HepG2 (cell line): ENCODE results near the gene KATNAL2. TPM values are rescaled to one million over a fixed set of nuclear protein-coding genes. Genes with fewer than 3 reads are reported as not detected.

ENCODE experiments used
- ATAC-seq: fragments of 200-7000 bp; cut with Tn5 transposase; 3 replicates; pipeline ENCODE4 v1.9.1; 2020; ENCODE audit warnings: mild to moderate bottlenecking, moderate library complexity
- BruUV-seq: library from RNA; stranded (reverse); fragments of 400-500 nt; replicated peaks from 2 replicates; lab custom pipeline; 2021; lab: Mats Ljungman, UMichigan
- CTCF ChIA-PET: fragments of 300-600 bp; formaldehyde crosslinking; extraction: SDS; loops from one replicate; lab custom pipeline; 2021; ENCODE audit warnings: low total read pairs, inconsistent platforms, low intra/inter-chr PET ratio; lab: Yijun Ruan, JAX
- POLR2A ChIA-PET: fragments of 350-600 bp; sonication (Branson Sonifier 250); formaldehyde crosslinking; loops from one replicate; lab custom pipeline; 2020; ENCODE audit warnings: antibody characterized with exemption, inconsistent platforms; lab: Yijun Ruan, JAX
- DNase-seq: peaks from one replicate; pipeline ENCODE4 v3.0.0-alpha.2; 2015; ENCODE audit warnings: low spot score
- FAIRE-seq: peaks from 3 replicates; lab custom pipeline; 2011; peaks lifted over from hg19 to GRCh38; lab: Jason Lieb, UNC
- H2AFZ ChIP-seq: one replicate; pipeline ENCODE4 v1.6.1; 2011; ENCODE audit warnings: low read length, inconsistent platforms
- H3K27ac ChIP-seq: fragments of 300-600 bp; 3 replicates; pipeline ENCODE4 v1.8.0; 2011; ENCODE audit warnings: mixed run types, mild to moderate bottlenecking, mixed read lengths, low read length, inconsistent platforms; ENCODE audit not compliant: insufficient read depth; ENCODE audit errors: extremely low read length
- H3K27me3 ChIP-seq, 2 experiments: fragments of 200-600 bp in 1 of 2; 2 replicates in 1 of 2; 3 replicates in 1 of 2; pipeline versions ENCODE4 v1.6.0 to v1.8.0; 2011; ENCODE audit warnings: low read length in 2 of 2, mild to moderate bottlenecking in 2 of 2, moderate library complexity in 2 of 2, inconsistent platforms in 1 of 2; ENCODE audit not compliant: insufficient read depth in 2 of 2, control insufficient read depth in 1 of 2
- H3K36me3 ChIP-seq, 2 experiments: fragments of 200-600 bp in 1 of 2; replicated peaks in 1 of 2; 2 replicates in 1 of 2; 3 replicates in 1 of 2; pipeline versions ENCODE4 v1.5.1 to v1.8.0; 2011; ENCODE audit warnings: low read length in 2 of 2, inconsistent platforms in 1 of 2; ENCODE audit not compliant: insufficient read depth in 2 of 2, control insufficient read depth in 1 of 2
- H3K4me1 ChIP-seq: 2 replicates; pipeline ENCODE4 v1.5.1; 2012; ENCODE audit warnings: low read length, inconsistent platforms; ENCODE audit not compliant: insufficient read depth
- H3K4me2 ChIP-seq: 2 replicates; pipeline ENCODE4 v1.6.0; 2011; ENCODE audit warnings: low read depth, low read length, inconsistent platforms
- H3K4me3 ChIP-seq, 3 experiments: fragments of 200-600 bp in 1 of 3; sonication (generic), shearing (Covaris generic) in 1 of 3; replicated peaks in 1 of 3; 2 replicates each; pipeline ENCODE4 v1.5.1; 2011 to 2016; ENCODE audit warnings: low read length in 3 of 3, inconsistent platforms in 2 of 3, low read depth in 2 of 3, mild to moderate bottlenecking in 2 of 3, control low read depth in 1 of 3, mixed read lengths in 1 of 3; ENCODE audit not compliant: insufficient read depth in 1 of 3
- H3K79me2 ChIP-seq: one replicate; pipeline ENCODE4 v1.6.1; 2011; ENCODE audit warnings: low read length, inconsistent platforms; ENCODE audit not compliant: insufficient read depth
- H3K9ac ChIP-seq: 2 replicates; pipeline ENCODE4 v1.6.0; 2011; ENCODE audit warnings: mild to moderate bottlenecking, low read depth, low read length, inconsistent platforms; ENCODE audit not compliant: insufficient read depth
- H3K9me3 ChIP-seq: 2 replicates; pipeline ENCODE4 v1.5.1; 2012; ENCODE audit warnings: mild to moderate bottlenecking, low read length
- H4K20me1 ChIP-seq: 2 replicates; pipeline ENCODE4 v1.6.0; 2011; ENCODE audit warnings: inconsistent platforms, mild to moderate bottlenecking, low read length, moderate library complexity; ENCODE audit not compliant: insufficient read depth
- FOSL1 ChIP-seq: sonication (generic); formaldehyde crosslinking; IDR thresholded peaks from 2 replicates; pipeline ENCODE4 v1.9.0; 2021; ENCODE audit warnings: missing genetic modification reagents, borderline replicate concordance
- GATAD2A ChIP-seq: IDR thresholded peaks from 2 replicates; pipeline ENCODE4 v1.6.1; 2016
- RBM39 ChIP-seq: fragments of 200-400 bp; formaldehyde crosslinking; IDR thresholded peaks from one replicate; pipeline ENCODE4 v1.6.1; 2018; ENCODE audit warnings: antibody characterized with exemption, mild to moderate bottlenecking, low read depth, low read length; ENCODE audit not compliant: poor library complexity, severe bottlenecking
- ZNF564 ChIP-seq: sonication (generic); formaldehyde crosslinking; IDR thresholded peaks from 2 replicates; pipeline ENCODE4 v1.8.1; 2023; ENCODE audit warnings: mild to moderate bottlenecking, missing genetic modification reagents
- WGBS: methylation state at CpG from one replicate; pipeline ENCODE4 v1.1.6; 2017; ENCODE audit warnings: low lambda C conversion rate; 5-methylcytosine and 5-hydroxymethylcytosine counted together
- in situ Hi-C: cut with HindIII; loops from 2 replicates; pipeline ENCODE4 v1.10.0; 2017; ENCODE audit warnings: low pct_unique_long_range_greater_than_20kb; ENCODE audit not compliant: extremely low pct_ligation_motif_present
- intact Hi-C: fragments of 100-400 bp; cut with micrococcal nuclease; formaldehyde crosslinking; loops from one replicate; pipeline ENCODE4 v1.10.0; 2022; ENCODE audit not compliant: unreplicated experiment
- polyA plus RNA-seq, 8 experiments: library from polyadenylated mRNA; depleted of rRNA in 3 of 8; stranded (reverse) in 7 of 8; unstranded in 1 of 8; fragments of >200 nt; fragmentation: Illumina TruSeq in 4 of 8; extraction: Trizol in 4 of 8; gene quantifications; 2 replicates each; pipeline versions ENCODE4 v1.2.1 to v1.2.3, GENCODE V29; 2011 to 2016; ENCODE audit warnings: low read depth in 4 of 8, missing spikeins in 1 of 8, mixed read lengths in 1 of 8; ENCODE audit not compliant: insufficient read depth in 1 of 8
- total RNA-seq, 5 experiments: library from RNA; depleted of rRNA; stranded (reverse); fragments of >200 nt; fragmentation: Illumina TruSeq; extraction: Trizol; gene quantifications; 2 replicates each; pipeline ENCODE4 v1.2.3, GENCODE V29; 2016; ENCODE audit warnings: low read depth in 1 of 5
- TF ChIP-seq, protein P1 (sequence below): IDR thresholded peaks from 2 replicates; pipeline ENCODE4 v1.6.1; 2016; ENCODE audit warnings: low read depth, control low read depth
- TF ChIP-seq, protein P2 (sequence below): sonication (generic); formaldehyde crosslinking; conservative IDR thresholded peaks from 2 replicates; pipeline ENCODE4 v1.4.0; 2020; ENCODE audit warnings: missing genetic modification reagents
- TF ChIP-seq, protein P3 (sequence below): sonication (generic); formaldehyde crosslinking; IDR thresholded peaks from 2 replicates; pipeline ENCODE4 v1.4.0; 2020; ENCODE audit warnings: missing genetic modification reagents, borderline replicate concordance

The KATNAL2 gene
- total and polyA plus RNA-seq, 2 of the 13 experiments (the other 11 are each of a cell fraction or from before 2014, with no cell fraction given), result not detected

DNA sequence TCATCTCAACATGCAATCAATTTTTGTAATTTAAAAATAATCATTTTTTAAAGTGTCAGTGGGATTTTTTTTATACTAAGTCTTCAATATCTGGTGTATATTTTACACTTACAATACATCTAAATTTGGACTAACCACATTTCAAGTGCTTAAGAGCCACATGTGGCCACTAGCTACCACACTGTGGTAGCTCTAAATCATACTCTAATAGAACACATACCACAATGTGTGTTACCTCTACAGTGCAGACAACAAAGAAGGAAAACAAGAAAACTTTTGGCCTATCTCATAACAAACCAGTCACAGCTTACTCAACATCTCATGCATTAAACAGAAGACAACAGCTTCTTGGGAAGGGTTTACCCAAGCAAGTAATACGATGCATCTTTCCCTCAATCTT, 24.6 kb upstream of the KATNAL2 start:
- Histone ChIP-seq H3K79me2 (peaks cover 29% of the 10 kb centered on the region), H3K27ac (no peak overlapping the region), H3K9ac (no peak overlapping the region), H3K27me3 (no peaks in the 10 kb centered on the region), H3K4me2 (no peak overlapping the region), H4K20me1 (0 out of 2 replicates have a peak, but pooled peaks cover 3% of the 10 kb centered on the region), H3K4me3 (no peak overlapping the region), H2AFZ (no peak overlapping the region), H3K9me3 (peaks cover 26% of the 10 kb centered on the region), H3K36me3 (peaks cover 8 to 27% of the 10 kb centered on the region in 2 experiments; a peak in 3 of 5 replicates), H3K4me1 (peaks cover 13% of the 10 kb centered on the region)
- ChIA-PET CTCF (no interaction called here), POLR2A (no interaction called here)
- intact Hi-C loops (no loop called here), in situ Hi-C loops (no loop called here)
- no peak for FAIRE-seq
- TF ChIP-seq, protein P1, sequence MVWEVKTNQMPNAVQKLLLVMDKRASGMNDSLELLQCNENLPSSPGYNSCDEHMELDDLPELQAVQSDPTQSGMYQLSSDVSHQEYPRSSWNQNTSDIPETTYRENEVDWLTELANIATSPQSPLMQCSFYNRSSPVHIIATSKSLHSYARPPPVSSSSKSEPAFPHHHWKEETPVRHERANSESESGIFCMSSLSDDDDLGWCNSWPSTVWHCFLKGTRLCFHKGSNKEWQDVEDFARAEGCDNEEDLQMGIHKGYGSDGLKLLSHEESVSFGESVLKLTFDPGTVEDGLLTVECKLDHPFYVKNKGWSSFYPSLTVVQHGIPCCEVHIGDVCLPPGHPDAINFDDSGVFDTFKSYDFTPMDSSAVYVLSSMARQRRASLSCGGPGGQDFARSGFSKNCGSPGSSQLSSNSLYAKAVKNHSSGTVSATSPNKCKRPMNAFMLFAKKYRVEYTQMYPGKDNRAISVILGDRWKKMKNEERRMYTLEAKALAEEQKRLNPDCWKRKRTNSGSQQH (CRISPR knock-in tag), result no peak
- TF ChIP-seq, protein P2, sequence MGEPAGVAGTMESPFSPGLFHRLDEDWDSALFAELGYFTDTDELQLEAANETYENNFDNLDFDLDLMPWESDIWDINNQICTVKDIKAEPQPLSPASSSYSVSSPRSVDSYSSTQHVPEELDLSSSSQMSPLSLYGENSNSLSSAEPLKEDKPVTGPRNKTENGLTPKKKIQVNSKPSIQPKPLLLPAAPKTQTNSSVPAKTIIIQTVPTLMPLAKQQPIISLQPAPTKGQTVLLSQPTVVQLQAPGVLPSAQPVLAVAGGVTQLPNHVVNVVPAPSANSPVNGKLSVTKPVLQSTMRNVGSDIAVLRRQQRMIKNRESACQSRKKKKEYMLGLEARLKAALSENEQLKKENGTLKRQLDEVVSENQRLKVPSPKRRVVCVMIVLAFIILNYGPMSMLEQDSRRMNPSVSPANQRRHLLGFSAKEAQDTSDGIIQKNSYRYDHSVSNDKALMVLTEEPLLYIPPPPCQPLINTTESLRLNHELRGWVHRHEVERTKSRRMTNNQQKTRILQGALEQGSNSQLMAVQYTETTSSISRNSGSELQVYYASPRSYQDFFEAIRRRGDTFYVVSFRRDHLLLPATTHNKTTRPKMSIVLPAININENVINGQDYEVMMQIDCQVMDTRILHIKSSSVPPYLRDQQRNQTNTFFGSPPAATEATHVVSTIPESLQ (CRISPR knock-in tag), result no peak
- TF ChIP-seq, protein P3, sequence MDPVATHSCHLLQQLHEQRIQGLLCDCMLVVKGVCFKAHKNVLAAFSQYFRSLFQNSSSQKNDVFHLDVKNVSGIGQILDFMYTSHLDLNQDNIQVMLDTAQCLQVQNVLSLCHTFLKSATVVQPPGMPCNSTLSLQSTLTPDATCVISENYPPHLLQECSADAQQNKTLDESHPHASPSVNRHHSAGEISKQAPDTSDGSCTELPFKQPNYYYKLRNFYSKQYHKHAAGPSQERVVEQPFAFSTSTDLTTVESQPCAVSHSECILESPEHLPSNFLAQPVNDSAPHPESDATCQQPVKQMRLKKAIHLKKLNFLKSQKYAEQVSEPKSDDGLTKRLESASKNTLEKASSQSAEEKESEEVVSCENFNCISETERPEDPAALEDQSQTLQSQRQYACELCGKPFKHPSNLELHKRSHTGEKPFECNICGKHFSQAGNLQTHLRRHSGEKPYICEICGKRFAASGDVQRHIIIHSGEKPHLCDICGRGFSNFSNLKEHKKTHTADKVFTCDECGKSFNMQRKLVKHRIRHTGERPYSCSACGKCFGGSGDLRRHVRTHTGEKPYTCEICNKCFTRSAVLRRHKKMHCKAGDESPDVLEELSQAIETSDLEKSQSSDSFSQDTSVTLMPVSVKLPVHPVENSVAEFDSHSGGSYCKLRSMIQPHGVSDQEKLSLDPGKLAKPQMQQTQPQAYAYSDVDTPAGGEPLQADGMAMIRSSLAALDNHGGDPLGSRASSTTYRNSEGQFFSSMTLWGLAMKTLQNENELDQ (CRISPR knock-in tag), result no peak
- TF ChIP-seq ZNF564 (CRISPR knock-in tag) (no peak), FOSL1 (CRISPR knock-in tag) (no peak), RBM39 (no peak), GATAD2A (CRISPR knock-in tag) (no peak)
- no TSS peak for BruUV-seq
- no peak for DNase-seq
- 93% methylated on average over 1 of the region's 1 CpG for WGBS
- ATAC-seq, result no peak
